Measurements from ENCODE around the gene ARSI. TPM values are rescaled to one million over a fixed set of nuclear protein-coding genes. Genes with fewer than 3 reads are reported as not detected.

ARSI gene
- total and polyA plus RNA-seq, 8 donors: 0.14 to 0.87 (median 0.24) TPM; not detected in 3

DNA sequence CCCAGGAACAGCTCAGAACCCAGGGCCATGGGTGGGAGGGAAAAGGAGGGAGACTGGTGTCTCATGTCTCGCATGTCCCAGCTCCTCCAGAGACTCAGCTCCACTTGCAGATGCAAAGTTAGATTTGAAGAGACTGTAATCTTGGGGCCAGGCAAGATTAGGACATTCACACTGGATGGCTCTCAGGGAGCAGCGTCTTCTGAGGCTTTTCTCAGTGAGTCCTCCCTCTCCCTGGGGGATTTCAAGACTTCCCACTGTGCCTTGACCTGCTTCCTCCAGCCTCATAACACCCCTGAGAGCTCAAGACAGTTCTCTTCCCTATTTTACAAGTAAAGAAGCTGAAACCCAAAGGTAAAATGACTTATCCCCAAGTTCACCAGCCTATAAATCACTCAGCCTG is 44.3 kb upstream of the ARSI start:
- no peak for TF ChIP-seq CTCF (IDR thresholded peaks at IDR 0.05)
- no peaks in the 10 kb centered on the region for H3K4me1 ChIP-seq
- 84 to 86% methylated on average over 2 of the region's 2 CpGs for WGBS, 2 donors

DNA sequence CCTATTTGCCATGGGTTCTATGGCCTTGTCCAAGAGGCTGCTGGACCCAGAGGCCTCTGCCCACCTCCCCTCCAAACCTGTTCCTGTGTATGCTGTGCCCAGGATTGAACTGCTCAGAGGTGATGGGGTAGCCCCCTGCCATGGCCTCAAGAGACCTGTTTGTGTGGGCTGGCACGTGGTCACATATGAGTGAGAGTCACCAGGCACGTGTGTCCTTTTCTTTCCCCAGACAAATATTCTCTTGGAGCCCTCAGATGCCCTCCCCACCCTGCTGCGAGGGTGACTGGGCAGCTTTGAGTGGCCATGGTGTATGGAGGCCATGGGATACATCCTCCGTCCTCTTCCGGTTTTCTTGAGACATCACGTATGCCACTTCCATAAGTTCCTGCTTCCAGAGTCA is 43.9 kb upstream of the ARSI start:
- Histone ChIP-seq H3K4me1 (no peaks in the 10 kb centered on the region), H3K4me3 (no peak overlapping the region), H3K27me3 (no peaks in the 10 kb centered on the region), H3K9me3 (no peaks in the 10 kb centered on the region), H3K36me3 (no peaks in the 10 kb centered on the region), H3K27ac (no peak overlapping the region)
- ATAC-seq (no peak), DNase-seq (no peak), FAIRE-seq (no peak)
- intact Hi-C loops (cut with DNase I): loop anchor here in 1 of 3 donors (10.0 kb wide), 1 partner anchor 222 kb away; no protein-coding TSS in a partner anchor
- no peak for TF ChIP-seq CTCF (IDR thresholded peaks at IDR 0.05)
- WGBS, 2 donors: 80 to 84% methylated on average over 6 of the region's 6 CpGs

More for the DNA sequence above, 44.3 kb upstream of the ARSI start:
- Histone ChIP-seq H3K9me3 (no peaks in the 10 kb centered on the region), H3K27me3 (no peaks in the 10 kb centered on the region), H3K27ac (no peak overlapping the region), H3K4me3 (no peak overlapping the region), H3K36me3 (no peaks in the 10 kb centered on the region)
- intact Hi-C loops (cut with DNase I): loop anchor here in 1 of 3 donors (10.0 kb wide), 1 partner anchor 222 kb away; no protein-coding TSS in a partner anchor
- FAIRE-seq (no peak), DNase-seq (no peak), ATAC-seq (no peak)

GRCh38 chr5:150345716-150346115 is 43.0 kb upstream of the ARSI start:
- H3K4me1 ChIP-seq: no peaks in the 10 kb centered on the region
- DNase-seq: no peak
- FAIRE-seq: no peak
- H3K27me3 ChIP-seq: no peaks in the 10 kb centered on the region
- no peaks in the 10 kb centered on the region for H3K36me3 ChIP-seq
- no peaks in the 10 kb centered on the region for H3K9me3 ChIP-seq
- TF ChIP-seq CTCF (IDR thresholded peaks at IDR 0.05): no peak
- no peak for ATAC-seq
- WGBS, 2 donors: 69% methylated on average over 5 of the region's 5 CpGs
- no peak overlapping the region for H3K4me3 ChIP-seq
- intact Hi-C loops (cut with DNase I): loop anchor here in 1 of 3 donors (10.0 kb wide), 1 partner anchor 221 kb away; no protein-coding TSS in a partner anchor
- H3K27ac ChIP-seq: no peak overlapping the region

DNA sequence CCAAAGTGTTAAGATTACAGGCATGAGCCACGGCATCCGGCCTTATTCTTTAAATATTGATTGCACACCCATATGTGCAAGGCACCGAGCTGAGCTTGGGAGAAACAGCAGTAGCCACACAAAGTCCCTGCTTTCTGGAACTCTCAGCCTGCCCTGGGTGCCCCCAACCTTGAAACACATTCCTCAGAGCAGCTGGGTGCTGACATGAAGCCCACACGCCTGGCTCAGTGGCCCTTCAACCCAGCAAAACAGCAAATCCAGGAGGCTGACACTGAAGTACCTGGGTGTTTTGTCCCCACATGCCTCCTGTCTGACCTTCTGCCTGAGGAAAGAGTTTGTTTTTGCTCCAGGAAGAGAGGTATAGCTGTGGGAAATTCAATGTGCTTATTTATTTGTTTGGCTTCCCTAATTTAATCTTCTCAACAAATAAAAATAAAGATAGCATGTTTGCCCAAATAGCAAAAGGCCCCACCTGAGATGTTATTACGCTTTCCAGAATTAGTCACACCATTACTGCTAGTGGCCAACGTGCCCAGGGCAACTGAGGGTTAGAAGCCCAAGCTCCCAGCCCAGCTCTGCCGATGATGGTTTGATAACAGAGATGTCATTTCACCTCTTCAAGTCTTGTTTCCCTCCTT is 41.4 kb upstream of the ARSI start:
- no peak overlapping the region for H3K27ac ChIP-seq
- no peaks in the 10 kb centered on the region for H3K9me3 ChIP-seq
- 66 to 74% methylated on average over 7 of the region's 7 CpGs for WGBS, 2 donors
- no peak overlapping the region for H3K4me3 ChIP-seq
- no peak for DNase-seq
- TF ChIP-seq CTCF (IDR thresholded peaks at IDR 0.05): no peak
- intact Hi-C loops (cut with DNase I): loop anchor here in 1 of 3 donors (10.0 kb wide), 1 partner anchor 219 kb away; no protein-coding TSS in a partner anchor
- no peak for ATAC-seq
- no peak for FAIRE-seq
- no peaks in the 10 kb centered on the region for H3K27me3 ChIP-seq
- no peaks in the 10 kb centered on the region for H3K36me3 ChIP-seq
- H3K4me1 ChIP-seq: no peaks in the 10 kb centered on the region

DNA sequence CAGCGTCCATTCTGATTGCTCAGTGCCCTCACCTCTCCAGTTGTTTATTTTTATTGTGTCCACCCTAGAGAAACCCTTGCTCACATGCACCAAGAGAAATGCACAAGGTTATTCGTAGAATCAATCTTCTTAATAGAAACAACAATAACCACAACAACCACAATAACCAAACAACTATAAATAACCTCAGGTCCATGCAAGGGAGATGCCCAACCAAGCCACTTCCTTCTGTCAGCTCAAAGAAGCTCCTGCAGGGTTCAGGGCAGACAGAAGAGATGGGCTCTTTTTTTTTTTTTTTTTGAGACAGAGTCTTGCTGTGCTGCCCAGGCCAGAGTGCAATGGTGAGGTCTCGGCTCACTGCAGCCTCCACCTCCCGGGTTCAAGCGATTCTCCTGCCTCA is 39.9 kb upstream of the ARSI start:
- WGBS, 2 donors: 89 to 95% methylated on average over 5 of the region's 5 CpGs

More for the DNA sequence above, 39.9 kb upstream of the ARSI start:
- FAIRE-seq (no peak), DNase-seq (no peak), ATAC-seq (no peak)
- Histone ChIP-seq H3K36me3 (no peaks in the 10 kb centered on the region), H3K27me3 (no peaks in the 10 kb centered on the region), H3K4me1 (no peaks in the 10 kb centered on the region), H3K27ac (no peak overlapping the region), H3K9me3 (no peaks in the 10 kb centered on the region), H3K4me3 (no peak overlapping the region)
- intact Hi-C loops (cut with DNase I): loop anchor here in 1 of 3 donors (10.0 kb wide), 1 partner anchor 218 kb away; no protein-coding TSS in a partner anchor
- no peak for TF ChIP-seq CTCF (IDR thresholded peaks at IDR 0.05)

All from pancreas (tissue), 10 donors.